Mesodermal cell (in vitro differentiated cells): ENCODE measurements around the gene NBAS.

ENCODE experiments used
- H3K27ac ChIP-seq: 2 replicates; pipeline ENCODE4 v1.7.0; 2013; ENCODE audit warnings: mild to moderate bottlenecking, low read depth, low read length, moderate library complexity; ENCODE audit not compliant: severe bottlenecking
- H3K36me3 ChIP-seq: 2 replicates; pipeline ENCODE4 v1.7.1; 2013; ENCODE audit warnings: mild to moderate bottlenecking, low read length, moderate library complexity; ENCODE audit not compliant: control insufficient read depth, insufficient read depth
- H3K4me1 ChIP-seq: one replicate; pipeline ENCODE4 v1.7.1; 2013; ENCODE audit warnings: mild to moderate bottlenecking, low read length; ENCODE audit not compliant: insufficient read depth, control insufficient read depth, poor library complexity, severe bottlenecking
- H3K4me3 ChIP-seq: 2 replicates; pipeline ENCODE4 v1.7.0; 2013; ENCODE audit warnings: low read length, control low read depth, mild to moderate bottlenecking; ENCODE audit not compliant: insufficient read depth, poor library complexity, severe bottlenecking; ENCODE audit errors: extremely low read depth
- H3K9me3 ChIP-seq: 2 replicates; pipeline ENCODE4 v1.7.1; 2013; ENCODE audit warnings: mild to moderate bottlenecking, low read length, moderate library complexity; ENCODE audit not compliant: control insufficient read depth
- WGBS, 2 experiments: methylation state at CpG; one replicate each; pipeline ENCODE4 v1.1.5; 2013; ENCODE audit warnings: missing lambda C conversion rate in 2 of 2; ENCODE audit not compliant: insufficient coverage in 2 of 2; 5-methylcytosine and 5-hydroxymethylcytosine counted together

The NBAS gene

GRCh38 chr2:15159206-15159605, 401.9 kb downstream of the NBAS start:
- 57 to 100% methylated on average over 1 to 3 of the region's 5 CpGs for WGBS, 2 experiments
- Histone ChIP-seq H3K9me3 (no peaks in the 10 kb centered on the region), H3K27ac (no peak overlapping the region), H3K36me3 (no peaks in the 10 kb centered on the region), H3K4me1 (peaks cover 25% of the 10 kb centered on the region), H3K4me3 (no peak overlapping the region)

- Histone ChIP-seq H3K4me3 (no peak overlapping the region), H3K27ac (no peak overlapping the region), H3K9me3 (no peaks in the 10 kb centered on the region), H3K4me1 (peaks cover 24% of the 10 kb centered on the region), H3K36me3 (no peaks in the 10 kb centered on the region)
- 88 to 100% methylated on average over 2 of the region's 5 CpGs for WGBS, 2 experiments
These were observed 402.6 kb downstream of the NBAS start for GRCh38 chr2:15158532-15158931.

DNA sequence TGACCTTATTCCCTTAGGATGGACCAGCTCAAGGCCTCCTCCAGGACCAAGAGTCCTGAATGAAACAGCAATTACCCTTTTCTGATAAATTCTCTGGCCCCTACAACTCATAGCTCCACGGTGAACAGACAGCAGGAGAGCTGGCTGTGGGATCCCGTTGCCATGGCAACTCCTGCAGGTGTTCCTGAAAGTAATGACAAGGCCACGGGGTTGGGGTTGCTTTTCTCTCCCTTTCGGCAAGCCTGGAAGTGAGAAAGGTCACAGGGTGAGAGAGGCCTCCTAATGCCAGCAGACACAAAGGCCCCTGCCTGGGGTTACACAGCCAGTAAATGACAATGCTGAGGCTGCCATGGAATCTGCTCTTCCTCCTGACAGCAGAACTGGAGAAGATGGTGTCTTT, 403.0 kb downstream of the NBAS start:
- peaks cover 3% of the 10 kb centered on the region for H3K9me3 ChIP-seq
- H3K27ac ChIP-seq, result no peak overlapping the region
- H3K4me3 ChIP-seq, result no peak overlapping the region
- H3K36me3 ChIP-seq, result no peaks in the 10 kb centered on the region
- WGBS, 2 experiments, result 48 to 60% methylated on average over 1 to 4 of the region's 4 CpGs
- H3K4me1 ChIP-seq, result peaks cover 20% of the 10 kb centered on the region

GRCh38 chr2:15155959-15156574, 405.1 kb downstream of the NBAS start:
- Histone ChIP-seq H3K27ac (no peak overlapping the region), H3K4me3 (no peak overlapping the region), H3K4me1 (peaks cover 13% of the 10 kb centered on the region), H3K36me3 (no peaks in the 10 kb centered on the region), H3K9me3 (peaks cover 11% of the 10 kb centered on the region)
- 71 to 89% methylated on average over 4 to 6 of the region's 7 CpGs for WGBS, 2 experiments

DNA sequence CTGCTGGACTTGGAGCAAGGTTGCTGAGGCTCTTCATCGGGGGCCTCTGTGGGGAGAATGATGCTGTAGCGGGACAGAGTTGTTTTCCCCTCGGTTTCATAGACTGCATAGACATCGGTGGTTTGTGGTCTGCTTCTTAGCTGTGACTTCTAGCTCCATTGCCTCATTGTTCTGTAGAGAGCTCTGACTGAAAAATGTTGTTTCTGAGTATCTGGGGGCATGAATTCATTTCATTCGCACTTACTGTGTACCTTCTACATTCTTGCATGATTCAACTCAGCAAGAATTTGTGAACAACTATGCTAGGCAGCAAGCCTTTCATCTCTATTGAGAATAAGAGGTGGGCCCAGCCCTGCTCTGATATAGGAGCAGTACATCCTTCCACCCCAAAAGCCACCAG, 406.8 kb downstream of the NBAS start:
- peaks cover 8% of the 10 kb centered on the region for H3K4me1 ChIP-seq
- no peak overlapping the region for H3K27ac ChIP-seq
- H3K4me3 ChIP-seq, result no peak overlapping the region
- no peaks in the 10 kb centered on the region for H3K36me3 ChIP-seq
- H3K9me3 ChIP-seq, result peaks cover 11% of the 10 kb centered on the region
- 83 to 98% methylated on average over 4 to 5 of the region's 5 CpGs for whole genome bisulfite sequencing, 2 experiments

DNA sequence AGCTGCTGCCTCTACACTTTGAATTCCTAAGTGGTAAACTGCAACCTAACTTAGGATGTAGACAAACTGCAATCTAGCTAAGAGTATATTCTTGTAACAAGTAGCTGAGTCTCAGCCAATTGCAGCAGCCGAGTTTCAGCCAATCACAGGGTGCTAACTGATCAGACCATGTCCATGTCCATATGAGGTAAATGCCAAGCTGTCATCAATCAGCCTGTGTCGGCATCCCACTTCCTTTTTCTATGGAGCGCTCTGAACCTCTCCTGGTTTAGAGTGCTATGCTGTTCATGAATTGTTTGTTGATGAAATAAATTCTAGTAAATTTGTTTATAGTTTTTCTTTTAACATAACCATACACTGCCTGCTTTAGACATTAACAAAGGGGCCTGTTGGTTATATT, 408.8 kb downstream of the NBAS start:
- Histone ChIP-seq H3K4me1 (peaks cover 8% of the 10 kb centered on the region), H3K36me3 (no peaks in the 10 kb centered on the region), H3K27ac (no peak overlapping the region), H3K4me3 (no peak overlapping the region), H3K9me3 (peaks cover 11% of the 10 kb centered on the region)
- 67 to 88% methylated on average over 1 of the region's 3 CpGs for WGBS, 2 experiments

GRCh38 chr2:15149063-15149462, 412.1 kb downstream of the NBAS start:
- Histone ChIP-seq H3K27ac (no peak overlapping the region), H3K4me1 (peaks cover 12% of the 10 kb centered on the region), H3K9me3 (peaks cover 11% of the 10 kb centered on the region), H3K4me3 (no peak overlapping the region), H3K36me3 (no peaks in the 10 kb centered on the region)
- WGBS, 2 experiments, result 90 to 100% methylated on average over 1 to 2 of the region's 2 CpGs

DNA sequence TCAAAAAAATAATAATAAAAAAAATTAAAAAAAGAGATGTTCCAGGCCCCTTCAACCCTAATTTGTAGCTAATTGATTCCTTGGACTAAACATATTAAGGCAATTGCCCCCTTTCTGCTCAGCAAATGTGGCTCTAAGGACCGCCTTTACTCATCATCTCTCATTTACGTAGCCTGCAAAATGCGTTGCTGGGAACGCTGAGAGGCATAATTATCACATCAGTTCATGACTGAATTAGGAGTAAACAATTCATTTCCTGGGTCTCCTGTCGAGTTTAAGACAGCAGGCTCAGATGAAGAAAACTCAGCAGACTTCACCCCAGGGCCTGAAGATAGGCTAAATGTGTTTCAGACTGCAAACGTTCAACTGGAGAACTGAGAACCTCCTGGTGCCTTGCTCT, 413.5 kb downstream of the NBAS start:
- Histone ChIP-seq H3K4me3 (no peak overlapping the region), H3K9me3 (peaks cover 6% of the 10 kb centered on the region), H3K4me1 (peaks cover 15% of the 10 kb centered on the region), H3K27ac (no peak overlapping the region), H3K36me3 (no peaks in the 10 kb centered on the region)
- WGBS, 2 experiments, result 83 to 84% methylated on average over 4 to 6 of the region's 6 CpGs

DNA sequence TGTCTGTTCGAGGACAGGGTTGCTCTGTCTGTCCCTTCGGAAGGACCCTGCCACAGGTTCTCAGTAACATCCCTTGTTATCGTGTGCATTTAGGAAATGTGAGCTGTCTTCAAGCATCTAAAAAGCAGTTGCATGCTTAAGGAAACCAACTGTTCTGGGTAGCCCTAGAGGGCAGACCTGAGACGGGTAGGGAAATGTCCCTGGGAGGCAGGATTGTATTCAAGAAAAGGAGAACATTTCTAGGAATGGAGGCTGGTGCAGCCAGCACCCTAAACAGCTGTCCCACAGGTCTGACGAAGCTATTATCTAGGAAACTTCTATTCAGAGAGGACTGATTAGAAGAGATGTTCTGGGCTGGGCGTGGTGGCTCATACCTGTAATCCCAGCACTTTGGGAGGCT, 414.2 kb downstream of the NBAS start:
- no peaks in the 10 kb centered on the region for H3K36me3 ChIP-seq
- no peak overlapping the region for H3K4me3 ChIP-seq
- H3K4me1 ChIP-seq, result peaks cover 19% of the 10 kb centered on the region
- 88 to 98% methylated on average over 4 to 5 of the region's 6 CpGs for WGBS, 2 experiments
- no peak overlapping the region for H3K27ac ChIP-seq
- peaks cover 1% of the 10 kb centered on the region for H3K9me3 ChIP-seq

DNA sequence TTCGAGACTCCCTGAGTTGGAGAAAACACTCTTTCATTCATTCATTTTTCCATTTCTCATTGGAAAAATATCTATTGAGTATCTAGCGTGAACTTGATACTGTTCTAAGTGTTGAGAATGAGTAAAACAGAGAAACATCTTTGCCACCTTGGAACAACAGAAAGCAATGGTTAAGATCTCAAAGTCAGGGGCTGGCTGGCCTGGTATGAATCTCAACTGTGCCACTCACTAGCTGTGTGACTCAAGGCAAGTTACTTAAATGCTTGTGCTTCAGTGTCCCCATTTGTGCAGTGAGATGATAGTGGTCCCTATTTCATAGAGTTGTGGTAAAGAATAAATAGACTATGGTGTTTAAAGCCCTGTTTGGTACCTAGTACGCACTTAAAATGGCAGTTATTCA, 415.2 kb downstream of the NBAS start:
- H3K27ac ChIP-seq, result no peak overlapping the region

DNA sequence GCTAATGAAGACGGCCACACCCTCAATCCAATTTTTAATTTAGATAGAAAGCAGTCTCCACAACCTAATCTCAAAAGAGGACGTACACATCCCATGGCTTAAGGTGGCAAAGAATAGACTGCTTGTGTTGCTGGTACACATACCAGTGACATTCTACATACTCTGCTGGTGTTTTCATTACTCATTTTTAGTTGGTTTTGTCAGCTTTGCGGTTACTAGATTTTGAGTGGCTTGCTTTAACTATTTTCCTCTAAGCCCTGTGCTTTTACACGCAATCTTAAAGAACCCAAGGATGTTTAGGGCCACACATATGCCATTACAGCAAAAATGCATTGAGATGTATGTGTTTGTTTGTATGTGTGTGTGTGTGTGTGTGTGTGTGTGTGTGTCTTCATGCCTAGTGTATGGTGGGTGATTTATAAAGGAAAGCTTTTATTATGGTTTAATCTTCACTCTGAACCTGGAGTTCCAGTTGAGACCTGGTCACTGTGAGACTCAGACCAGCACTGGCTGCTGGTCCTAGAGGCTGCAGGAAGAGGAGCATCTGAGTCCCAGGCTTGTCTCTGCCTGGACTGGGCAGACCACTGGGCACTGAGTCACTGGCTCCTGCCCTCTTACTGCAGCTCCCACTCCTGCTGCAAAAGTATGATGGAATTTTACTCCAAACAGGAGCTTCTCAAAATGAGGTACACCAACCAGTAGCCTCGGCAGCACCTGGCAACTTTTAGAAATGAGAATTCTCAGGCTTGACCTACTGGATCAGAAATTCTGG, 415.9 kb downstream of the NBAS start:
- Histone ChIP-seq H3K4me1 (peaks cover 23% of the 10 kb centered on the region), H3K27ac (no peak overlapping the region), H3K4me3 (no peak overlapping the region), H3K36me3 (no peaks in the 10 kb centered on the region), H3K9me3 (peaks cover 1% of the 10 kb centered on the region)
- 100% methylated on average over 1 to 2 of the region's 5 CpGs for WGBS, 2 experiments

More for the DNA sequence above, 415.2 kb downstream of the NBAS start:
- Histone ChIP-seq H3K9me3 (no peaks in the 10 kb centered on the region), H3K4me1 (peaks cover 23% of the 10 kb centered on the region), H3K36me3 (no peaks in the 10 kb centered on the region), H3K4me3 (no peak overlapping the region)
- 100% methylated on average over 1 of the region's 3 CpGs; no CpG with 5 or more reads in 1 of the 2 experiments for WGBS, 2 experiments
